Neural progenitor cell (in vitro differentiated cells): ENCODE data around the gene NAPA. TPM values are rescaled to one million over a fixed set of nuclear protein-coding genes. Genes with fewer than 3 reads are reported as not detected.
A peak's percentile ranks its signal among the peaks of the same experiment; 100 is the strongest.

Experiments used
- DNase-seq: peaks from one replicate; pipeline ENCODE4 v3.0.0-alpha.2; 2016; ENCODE audit warnings: low spot score
- H2AFZ ChIP-seq: fragments of 200-600 bp; sonication (generic); replicated peaks from 2 replicates; pipeline ENCODE4 v1.6.1; 2016; ENCODE audit warnings: antibody characterized with exemption
- H3F3A ChIP-seq: fragments of 200-600 bp; sonication (generic); 2 replicates; pipeline ENCODE4 v1.6.1; 2016; ENCODE audit warnings: antibody characterized with exemption, low read depth
- H3K27ac ChIP-seq: fragments of 200-600 bp; sonication (generic); 2 replicates; pipeline ENCODE4 v1.5.1; 2016; ENCODE audit warnings: mild to moderate bottlenecking
- H3K27me3 ChIP-seq: fragments of 200-600 bp; sonication (generic); 2 replicates; pipeline ENCODE4 v1.6.1; 2016; ENCODE audit warnings: mild to moderate bottlenecking, moderate library complexity
- H3K36me3 ChIP-seq: fragments of 200-600 bp; sonication (generic); 2 replicates; pipeline ENCODE4 v1.5.1; 2016
- H3K4me1 ChIP-seq: fragments of 200-600 bp; sonication (generic); 2 replicates; pipeline ENCODE4 v1.6.1; 2016; ENCODE audit warnings: mixed run types
- H3K4me2 ChIP-seq: fragments of 200-600 bp; sonication (generic); 2 replicates; pipeline ENCODE4 v1.6.1; 2016
- H3K4me3 ChIP-seq: fragments of 200-600 bp; sonication (generic); 2 replicates; pipeline ENCODE4 v1.5.1; 2016
- H3K79me2 ChIP-seq: fragments of 200-600 bp; sonication (generic); 2 replicates; pipeline ENCODE4 v1.6.1; 2016; ENCODE audit warnings: low read depth
- H3K9ac ChIP-seq: fragments of 200-600 bp; sonication (generic); 2 replicates; pipeline ENCODE4 v1.6.1; 2016
- H3K9me3 ChIP-seq: fragments of 200-600 bp; sonication (generic); 2 replicates; pipeline ENCODE4 v1.5.1; 2016; ENCODE audit warnings: low read depth
- H4K20me1 ChIP-seq: fragments of 200-600 bp; sonication (generic); 2 replicates; pipeline ENCODE4 v1.6.1; 2016; ENCODE audit warnings: low read depth
- H3K27ac Mint-ChIP-seq: 3 replicates; pipeline ENCODE4 v1.8.0; 2021; ENCODE audit warnings: mixed read lengths
- H3K27me3 Mint-ChIP-seq: 2 replicates; pipeline ENCODE4 v1.8.0; 2022; ENCODE audit warnings: low read depth, mild to moderate bottlenecking, inconsistent platforms, moderate library complexity, mixed read lengths; ENCODE audit not compliant: insufficient read depth
- H3K36me3 Mint-ChIP-seq: 3 replicates; pipeline ENCODE4 v1.8.0; 2021; ENCODE audit warnings: mixed read lengths
- H3K4me1 Mint-ChIP-seq: 3 replicates; pipeline ENCODE4 v1.8.0; 2021; ENCODE audit warnings: mixed read lengths
- H3K4me3 Mint-ChIP-seq: 3 replicates; pipeline ENCODE4 v1.8.0; 2021; ENCODE audit warnings: mild to moderate bottlenecking, moderate library complexity, mixed read lengths
- H3K9me3 Mint-ChIP-seq: 3 replicates; pipeline ENCODE4 v1.8.0; 2020; ENCODE audit warnings: mixed read lengths
- EZH2 ChIP-seq: fragments of 200-600 bp; sonication (generic); IDR thresholded peaks from 2 replicates; pipeline ENCODE4 v1.6.1; 2017; ENCODE audit warnings: antibody characterized with exemption, mild to moderate bottlenecking, moderate library complexity
- EZH2phosphoT487 ChIP-seq: fragments of 200-600 bp; sonication (generic); IDR thresholded peaks from 2 replicates; pipeline ENCODE4 v1.6.1; 2017; ENCODE audit warnings: antibody characterized with exemption
- total RNA-seq: library from RNA; depleted of rRNA; stranded (reverse); fragments of >200 nt; gene quantifications from 2 replicates; pipeline ENCODE4 v1.2.3, GENCODE V29; 2015; ENCODE audit warnings: low replicate concordance
- TF ChIP-seq, protein P1 (sequence below): fragments of 200-600 bp; sonication (generic); IDR thresholded peaks from 2 replicates; pipeline ENCODE4 v1.5.1; 2017; ENCODE audit warnings: antibody characterized with exemption, mild to moderate bottlenecking

NAPA gene
- total RNA-seq, 1 donor from 2014 or later = 30.2 TPM

- H3K4me1 ChIP-seq = peaks cover 28% of the 10 kb centered on the region
- Mint-ChIP-seq H3K4me3 (peak overlapping the region; percentile 80), H3K27me3 (peaks cover 27% of the 10 kb centered on the region), H3K27ac (no peak overlapping the region), H3K4me1 (peaks cover 32% of the 10 kb centered on the region), H3K36me3 (no peaks in the 10 kb centered on the region), H3K9me3 (no peaks in the 10 kb centered on the region)
- peak overlapping the region; percentile 90 for H3K4me2 ChIP-seq
- H3K27ac ChIP-seq = no peak overlapping the region
- no peak for DNase-seq
- H3K9ac ChIP-seq = no peak overlapping the region
- H3K9me3 ChIP-seq = no peaks in the 10 kb centered on the region
- peaks cover 14% of the 10 kb centered on the region for H3F3A ChIP-seq
- H3K79me2 ChIP-seq = no peaks in the 10 kb centered on the region
- no peaks in the 10 kb centered on the region for H3K36me3 ChIP-seq
- no peak overlapping the region for H2AFZ ChIP-seq
- TF ChIP-seq EZH2 (no peak), EZH2phosphoT487 (no peak)
- TF ChIP-seq, protein P1, sequence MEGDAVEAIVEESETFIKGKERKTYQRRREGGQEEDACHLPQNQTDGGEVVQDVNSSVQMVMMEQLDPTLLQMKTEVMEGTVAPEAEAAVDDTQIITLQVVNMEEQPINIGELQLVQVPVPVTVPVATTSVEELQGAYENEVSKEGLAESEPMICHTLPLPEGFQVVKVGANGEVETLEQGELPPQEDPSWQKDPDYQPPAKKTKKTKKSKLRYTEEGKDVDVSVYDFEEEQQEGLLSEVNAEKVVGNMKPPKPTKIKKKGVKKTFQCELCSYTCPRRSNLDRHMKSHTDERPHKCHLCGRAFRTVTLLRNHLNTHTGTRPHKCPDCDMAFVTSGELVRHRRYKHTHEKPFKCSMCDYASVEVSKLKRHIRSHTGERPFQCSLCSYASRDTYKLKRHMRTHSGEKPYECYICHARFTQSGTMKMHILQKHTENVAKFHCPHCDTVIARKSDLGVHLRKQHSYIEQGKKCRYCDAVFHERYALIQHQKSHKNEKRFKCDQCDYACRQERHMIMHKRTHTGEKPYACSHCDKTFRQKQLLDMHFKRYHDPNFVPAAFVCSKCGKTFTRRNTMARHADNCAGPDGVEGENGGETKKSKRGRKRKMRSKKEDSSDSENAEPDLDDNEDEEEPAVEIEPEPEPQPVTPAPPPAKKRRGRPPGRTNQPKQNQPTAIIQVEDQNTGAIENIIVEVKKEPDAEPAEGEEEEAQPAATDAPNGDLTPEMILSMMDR = no peak
- peaks cover 28% of the 10 kb centered on the region for H4K20me1 ChIP-seq
- H3K4me3 ChIP-seq = peak overlapping the region; percentile 73
- peaks cover 13% of the 10 kb centered on the region for H3K27me3 ChIP-seq
These were observed 43.5 kb downstream of the NAPA start for GRCh38 chr19:47471381-47471732.

DNA sequence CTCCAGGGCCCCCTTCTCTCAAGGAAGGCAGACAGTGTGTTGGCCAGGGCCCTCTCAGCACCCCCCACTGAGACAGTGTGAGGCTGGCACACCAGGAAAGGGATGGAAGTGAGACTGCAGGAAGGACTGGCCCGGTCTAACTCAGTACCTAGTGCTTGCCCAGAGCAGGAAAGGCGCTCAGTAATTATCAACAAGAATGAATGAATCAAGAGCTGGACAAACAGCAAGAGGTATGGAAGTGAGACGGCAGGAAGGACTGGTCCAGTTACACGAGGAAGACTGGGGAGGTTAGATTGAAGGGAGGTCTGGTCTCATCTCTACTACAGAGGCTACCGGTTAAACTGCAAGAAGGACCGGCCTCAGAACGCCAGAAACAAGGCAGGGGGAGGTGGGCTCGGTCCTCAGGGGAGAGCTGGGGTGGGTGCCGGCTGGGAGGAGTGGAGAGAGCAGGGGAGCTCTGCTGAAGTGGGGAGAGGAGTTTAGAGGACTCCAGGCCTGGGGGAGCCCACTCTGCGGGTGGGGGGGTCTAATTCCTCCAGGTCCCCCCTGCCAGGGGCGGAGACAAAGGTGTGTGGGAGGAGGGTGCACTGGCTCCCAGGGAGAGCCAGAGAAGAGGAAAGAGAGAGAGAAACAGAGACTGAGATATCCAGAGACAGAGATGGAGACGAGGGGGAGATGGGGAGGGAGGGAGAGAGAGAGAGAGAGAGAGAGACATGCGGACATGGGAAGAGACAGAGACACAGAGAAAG, 44.2 kb downstream of the NAPA start:
- H3K9me3 Mint-ChIP-seq = no peaks in the 10 kb centered on the region

DNA sequence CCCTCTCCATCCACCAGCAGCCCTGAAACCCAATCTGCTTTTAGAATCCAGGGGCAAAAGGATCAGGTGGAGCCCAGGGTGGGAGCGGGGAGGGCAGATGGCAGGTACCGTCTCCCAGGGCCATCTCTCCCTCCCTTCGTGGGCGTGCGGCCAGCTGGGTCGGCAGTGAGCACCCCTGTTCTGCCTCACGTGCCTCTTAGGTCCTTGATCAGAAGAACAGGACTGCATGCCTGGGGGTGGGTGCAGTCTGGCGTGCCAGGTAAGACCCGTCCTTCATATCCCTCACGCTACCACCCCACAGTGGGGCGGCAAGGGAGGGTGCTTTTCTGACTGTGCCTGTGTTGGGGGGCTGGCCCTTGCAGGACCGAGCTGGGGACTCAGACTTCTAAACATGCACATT, 45.1 kb downstream of the NAPA start:
- no peaks in the 10 kb centered on the region for H3K36me3 Mint-ChIP-seq
- Histone ChIP-seq H3K79me2 (no peaks in the 10 kb centered on the region), H3K4me3 (peak overlapping the region; percentile 34), H3K27ac (no peak overlapping the region), H2AFZ (no peak overlapping the region), H3K9me3 (no peaks in the 10 kb centered on the region), H3K27me3 (peaks cover 13% of the 10 kb centered on the region), H3K4me2 (peak overlapping the region; percentile 90), H3K4me1 (peaks cover 28% of the 10 kb centered on the region), H3F3A (peaks cover 14% of the 10 kb centered on the region), H3K9ac (no peak overlapping the region), H4K20me1 (peaks cover 28% of the 10 kb centered on the region), H3K36me3 (no peaks in the 10 kb centered on the region)
- H3K4me3 Mint-ChIP-seq = no peak overlapping the region
- no peaks in the 10 kb centered on the region for H3K9me3 Mint-ChIP-seq
- TF ChIP-seq, protein P1 = no peak
- no peak for TF ChIP-seq EZH2phosphoT487
- H3K4me1 Mint-ChIP-seq = peaks cover 32% of the 10 kb centered on the region
- peaks cover 27% of the 10 kb centered on the region for H3K27me3 Mint-ChIP-seq
- no peak for DNase-seq
- H3K27ac Mint-ChIP-seq = no peak overlapping the region

More for the DNA sequence above, 44.2 kb downstream of the NAPA start:
- H2AFZ ChIP-seq = no peak overlapping the region
- H3K9ac ChIP-seq = no peak overlapping the region
- H3K4me1 ChIP-seq = peaks cover 28% of the 10 kb centered on the region
- H3F3A ChIP-seq = peaks cover 14% of the 10 kb centered on the region
- H3K4me1 Mint-ChIP-seq = peaks cover 32% of the 10 kb centered on the region
- no peaks in the 10 kb centered on the region for H3K79me2 ChIP-seq
- no peaks in the 10 kb centered on the region for H3K36me3 Mint-ChIP-seq
- H3K27me3 Mint-ChIP-seq = peaks cover 27% of the 10 kb centered on the region
- H4K20me1 ChIP-seq = peaks cover 28% of the 10 kb centered on the region
- no peak overlapping the region for H3K27ac ChIP-seq
- TF ChIP-seq EZH2phosphoT487 (no peak), EZH2 (no peak)
- TF ChIP-seq, protein P1 = no peak
- peak overlapping the region; percentile 78 for H3K4me3 Mint-ChIP-seq
- H3K9me3 ChIP-seq = no peaks in the 10 kb centered on the region
- peak overlapping the region; percentile 90 for H3K4me2 ChIP-seq
- no peak for DNase-seq
- H3K27ac Mint-ChIP-seq = peak overlapping the region; percentile 7
- H3K36me3 ChIP-seq = no peaks in the 10 kb centered on the region
- peak overlapping the region; percentile 73 for H3K4me3 ChIP-seq
- peaks cover 13% of the 10 kb centered on the region for H3K27me3 ChIP-seq
